ENCODE results near the gene MAD1L1.

The MAD1L1 gene

DNA sequence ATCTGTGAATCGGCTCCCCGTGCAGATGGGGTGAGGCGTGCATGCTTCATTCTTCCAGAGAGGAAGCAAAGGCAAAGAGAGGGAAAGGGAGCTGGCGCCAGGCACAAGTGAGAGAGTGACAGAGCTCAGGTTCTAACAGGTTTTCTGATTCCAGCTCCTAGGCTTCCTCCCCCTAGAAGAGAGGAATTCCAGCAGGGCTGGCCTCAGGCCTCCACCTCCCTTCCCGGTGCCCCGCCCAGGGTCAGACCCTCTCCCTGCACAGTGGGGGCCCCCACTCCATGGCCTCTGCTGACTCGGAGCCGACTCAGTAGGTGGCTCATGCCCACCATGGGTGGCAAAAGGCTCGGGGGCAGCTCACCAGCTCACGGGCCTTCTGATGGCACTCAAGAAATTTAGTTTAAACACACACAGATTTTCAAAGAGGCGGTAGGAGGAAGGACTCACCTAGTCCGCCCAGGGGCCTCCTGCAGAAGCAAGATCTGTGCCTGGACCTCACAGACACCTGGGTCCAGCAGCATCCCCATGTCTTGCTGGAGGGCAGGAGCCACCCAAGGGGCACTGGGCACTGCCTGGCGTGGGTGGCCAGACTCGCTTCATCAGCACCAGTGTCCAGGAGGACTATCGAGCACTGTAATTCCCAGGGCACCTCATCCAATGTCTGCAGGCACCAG is 183.5 kb downstream of the MAD1L1 start:
- no peak for DNase-seq
- peaks cover 1% of the 10 kb centered on the region for H3K36me3 Mint-ChIP-seq (ENCODE audit: low read depth)
- peaks cover 40% of the 10 kb centered on the region for H3K4me1 Mint-ChIP-seq
- no peak overlapping the region for H3K4me3 Mint-ChIP-seq
- H3K27ac Mint-ChIP-seq, result no peak overlapping the region
- H3K9me3 Mint-ChIP-seq, result no peaks in the 10 kb centered on the region
- peaks cover 5% of the 10 kb centered on the region for H3K27me3 Mint-ChIP-seq (ENCODE audit: low read depth, poor library complexity)
- TF ChIP-seq, protein P1, sequence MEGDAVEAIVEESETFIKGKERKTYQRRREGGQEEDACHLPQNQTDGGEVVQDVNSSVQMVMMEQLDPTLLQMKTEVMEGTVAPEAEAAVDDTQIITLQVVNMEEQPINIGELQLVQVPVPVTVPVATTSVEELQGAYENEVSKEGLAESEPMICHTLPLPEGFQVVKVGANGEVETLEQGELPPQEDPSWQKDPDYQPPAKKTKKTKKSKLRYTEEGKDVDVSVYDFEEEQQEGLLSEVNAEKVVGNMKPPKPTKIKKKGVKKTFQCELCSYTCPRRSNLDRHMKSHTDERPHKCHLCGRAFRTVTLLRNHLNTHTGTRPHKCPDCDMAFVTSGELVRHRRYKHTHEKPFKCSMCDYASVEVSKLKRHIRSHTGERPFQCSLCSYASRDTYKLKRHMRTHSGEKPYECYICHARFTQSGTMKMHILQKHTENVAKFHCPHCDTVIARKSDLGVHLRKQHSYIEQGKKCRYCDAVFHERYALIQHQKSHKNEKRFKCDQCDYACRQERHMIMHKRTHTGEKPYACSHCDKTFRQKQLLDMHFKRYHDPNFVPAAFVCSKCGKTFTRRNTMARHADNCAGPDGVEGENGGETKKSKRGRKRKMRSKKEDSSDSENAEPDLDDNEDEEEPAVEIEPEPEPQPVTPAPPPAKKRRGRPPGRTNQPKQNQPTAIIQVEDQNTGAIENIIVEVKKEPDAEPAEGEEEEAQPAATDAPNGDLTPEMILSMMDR (IDR thresholded peaks at IDR 0.05), result no peak

DNA sequence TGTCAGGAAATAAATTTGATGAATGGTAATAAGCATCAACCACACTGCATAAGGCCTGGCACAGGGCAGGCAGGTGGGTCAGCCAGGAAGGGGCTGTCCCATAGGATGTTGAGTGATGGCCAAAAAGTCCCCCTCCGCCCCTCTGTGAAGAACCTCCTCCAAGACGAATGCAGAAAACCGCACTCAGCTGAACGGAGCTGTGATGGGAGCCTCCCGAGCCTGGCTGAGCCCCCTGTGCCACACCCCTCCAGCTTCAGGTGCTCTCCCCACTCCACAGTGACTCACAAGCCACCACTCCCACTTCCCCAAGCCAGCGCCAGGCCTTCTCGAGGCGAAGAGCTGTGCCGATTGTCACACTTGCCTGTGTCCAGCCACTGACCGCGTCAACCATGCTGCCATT is 184.2 kb downstream of the MAD1L1 start:
- Mint-ChIP-seq H3K4me1 (peaks cover 38% of the 10 kb centered on the region), H3K9me3 (no peaks in the 10 kb centered on the region), H3K27me3 (ENCODE audit: low read depth, poor library complexity) (peaks cover 5% of the 10 kb centered on the region), H3K36me3 (ENCODE audit: low read depth) (peaks cover 6% of the 10 kb centered on the region), H3K27ac (peak overlapping the region; percentile 87), H3K4me3 (no peak overlapping the region)
- TF ChIP-seq, protein P1 (IDR thresholded peaks at IDR 0.05), result no peak
- DNase-seq, result no peak

DNA sequence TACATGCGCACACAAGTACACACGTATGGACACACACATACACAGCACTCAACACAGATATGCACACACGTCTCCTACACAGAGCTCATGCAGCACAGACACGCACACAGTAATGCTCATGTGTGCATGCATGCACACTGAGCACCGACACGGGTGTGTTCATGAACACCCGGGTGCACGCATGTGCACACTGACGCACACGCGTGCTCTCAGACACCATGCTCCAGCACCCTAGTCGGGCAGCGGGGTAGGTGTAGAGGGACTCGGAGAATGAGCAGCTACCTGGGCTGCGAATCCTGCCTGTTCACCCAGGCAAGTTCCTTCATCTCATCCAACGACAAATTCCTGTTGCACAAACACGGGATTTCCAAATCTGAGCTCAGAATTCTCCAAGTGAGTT is 184.7 kb downstream of the MAD1L1 start:
- Mint-ChIP-seq H3K36me3 (ENCODE audit: low read depth) (peaks cover 10% of the 10 kb centered on the region), H3K4me3 (no peak overlapping the region), H3K27me3 (ENCODE audit: low read depth, poor library complexity) (peaks cover 5% of the 10 kb centered on the region), H3K4me1 (peaks cover 38% of the 10 kb centered on the region), H3K9me3 (peaks cover 3% of the 10 kb centered on the region), H3K27ac (no peak overlapping the region)
- no peak for DNase-seq
- TF ChIP-seq, protein P1 (IDR thresholded peaks at IDR 0.05), result no peak

DNA sequence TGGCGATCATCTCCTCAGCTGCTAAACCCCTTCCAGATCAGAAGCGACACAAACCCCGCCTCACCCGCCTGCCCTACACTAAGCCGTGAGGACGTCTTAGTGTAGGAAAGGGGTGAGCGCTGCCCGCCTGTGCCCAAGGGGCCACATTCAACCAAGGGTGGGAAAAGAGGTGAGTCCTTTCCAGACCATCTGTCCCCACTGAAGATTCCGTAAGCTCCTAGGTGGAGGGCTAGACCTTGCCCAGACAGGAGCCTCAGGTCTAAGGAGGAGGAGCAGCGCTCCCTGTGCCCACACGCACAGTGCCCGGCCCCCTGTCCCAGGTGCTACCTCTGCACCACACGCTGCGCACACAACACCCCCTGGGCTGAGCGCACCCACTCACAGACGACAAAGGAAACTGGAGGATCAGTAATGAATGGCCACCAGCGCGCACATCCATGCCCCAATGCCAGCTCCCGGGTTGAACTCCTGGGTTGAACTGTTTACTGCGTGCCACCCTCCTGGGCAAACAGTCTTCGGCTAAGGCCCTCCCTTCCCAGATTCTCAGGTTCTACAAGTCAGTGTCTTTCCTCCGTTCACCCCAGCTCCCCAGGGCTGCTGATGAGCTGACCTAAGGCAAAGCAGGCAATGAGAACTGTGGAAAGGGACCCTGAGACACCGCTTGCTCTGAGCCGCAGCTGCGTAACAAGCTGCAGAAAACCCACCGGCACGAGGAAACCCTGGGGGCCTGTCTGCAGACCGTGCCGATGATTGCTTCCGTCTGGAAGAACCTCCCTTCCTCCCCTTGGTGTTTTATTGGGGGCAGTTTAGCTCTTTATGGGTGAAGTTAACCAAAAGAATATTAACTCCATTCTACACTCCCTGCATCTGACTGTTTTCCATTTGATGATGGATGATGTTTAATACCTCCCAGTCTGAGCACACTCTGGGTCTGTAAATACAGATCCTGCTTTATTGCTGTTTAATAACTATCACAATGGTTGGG is 185.9 kb downstream of the MAD1L1 start:
- no peak for DNase-seq
- TF ChIP-seq, protein P1 (IDR thresholded peaks at IDR 0.05), result no peak
- peaks cover 21% of the 10 kb centered on the region for H3K36me3 Mint-ChIP-seq (ENCODE audit: low read depth)
- peak overlapping the region; percentile 54 for H3K27ac Mint-ChIP-seq
- H3K27me3 Mint-ChIP-seq (ENCODE audit: low read depth, poor library complexity), result peaks cover 6% of the 10 kb centered on the region
- H3K9me3 Mint-ChIP-seq, result peaks cover 12% of the 10 kb centered on the region
- no peak overlapping the region for H3K4me3 Mint-ChIP-seq
- peaks cover 36% of the 10 kb centered on the region for H3K4me1 Mint-ChIP-seq

DNA sequence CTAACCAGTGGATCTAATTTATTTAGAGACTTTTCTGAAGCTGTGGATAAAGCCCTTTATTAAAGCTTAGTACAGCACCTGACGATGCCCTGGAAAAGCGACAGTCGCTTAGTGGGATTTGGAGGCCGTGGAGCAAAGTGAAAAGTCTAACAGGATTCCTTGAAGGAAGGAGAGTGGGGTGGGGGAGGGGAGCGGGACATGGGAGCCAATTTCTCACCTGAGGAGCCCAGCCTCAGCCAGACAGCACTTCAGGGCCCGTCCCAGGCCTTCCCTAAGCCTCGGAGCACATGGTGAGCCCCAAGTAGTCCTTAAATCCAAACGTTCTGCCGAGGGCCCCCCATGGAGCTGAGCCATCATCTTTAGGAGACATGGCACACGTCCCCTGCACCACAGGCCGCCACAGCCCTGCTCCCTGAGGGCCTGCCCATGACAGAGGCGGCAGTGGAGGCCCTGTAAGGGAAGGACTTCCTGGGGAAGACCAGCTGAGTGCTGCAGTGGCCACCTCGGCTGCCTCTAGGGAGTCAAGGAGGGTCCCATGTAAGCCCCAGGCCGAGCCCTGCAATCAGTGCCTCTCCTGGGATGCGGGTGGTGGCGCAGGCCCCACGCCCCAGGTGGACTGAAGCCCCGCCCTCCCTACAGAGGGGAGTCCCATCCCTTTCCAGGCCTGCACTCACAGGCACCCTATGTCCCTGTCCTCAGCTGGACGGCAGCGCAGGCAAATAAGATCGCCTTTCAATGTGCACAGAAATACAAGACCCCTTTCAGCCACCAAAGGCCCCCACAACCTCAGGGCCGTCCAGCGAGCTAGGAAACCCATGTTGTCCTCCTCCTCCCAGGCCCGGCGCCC is 187.0 kb downstream of the MAD1L1 start:
- peak overlapping the region; percentile 48 for H3K27ac Mint-ChIP-seq
- H3K4me3 Mint-ChIP-seq, result no peak overlapping the region
- TF ChIP-seq, protein P1 (IDR thresholded peaks at IDR 0.05), result no peak
- H3K36me3 Mint-ChIP-seq (ENCODE audit: low read depth), result peaks cover 32% of the 10 kb centered on the region
- H3K27me3 Mint-ChIP-seq (ENCODE audit: low read depth, poor library complexity), result peaks cover 11% of the 10 kb centered on the region
- H3K4me1 Mint-ChIP-seq, result peaks cover 45% of the 10 kb centered on the region
- DNase-seq, result no peak
- H3K9me3 Mint-ChIP-seq, result peaks cover 13% of the 10 kb centered on the region

All from nephron progenitor cell (in vitro differentiated cells).